Activated T-cell treated with anti-CD3 and anti-CD28 coated beads, Interleukin-2, amount 50 U/mL, for 72 hours (primary cell): ENCODE results near the gene CAMKV. TPM values are rescaled to one million over a fixed set of nuclear protein-coding genes. Genes with fewer than 3 reads are reported as not detected.

ENCODE experiments used
- ATAC-seq, 2 donors: fragments of 150-1000 bp; cut with Tn5 transposase; replicated peaks in 1 of 2; 2 replicates each; pipeline ENCODE4 v1.10.0; 2021; ENCODE audit warnings: moderate library complexity in 2 of 2, mild to moderate bottlenecking in 1 of 2
- DNase-seq, 2 donors: peaks; one replicate each; pipeline ENCODE4 v3.0.0; 2021 to 2022; ENCODE audit warnings: mixed read lengths in 1 of 2
- H3K27ac Mint-ChIP-seq: one replicate; pipeline ENCODE4 v1.8.0; 2022; ENCODE audit warnings: mild to moderate bottlenecking, moderate library complexity, mixed read lengths
- H3K27me3 Mint-ChIP-seq: one replicate; pipeline ENCODE4 v1.8.0; 2022; ENCODE audit warnings: low read depth, mixed read lengths
- H3K36me3 Mint-ChIP-seq, 2 donors: one replicate each; pipeline ENCODE4 v1.8.0; 2022; ENCODE audit warnings: mixed read lengths in 2 of 2, mild to moderate bottlenecking in 1 of 2; ENCODE audit not compliant: insufficient read depth in 2 of 2
- H3K4me1 Mint-ChIP-seq: one replicate; pipeline ENCODE4 v1.8.0; 2022; ENCODE audit warnings: low read depth, mixed read lengths
- H3K4me3 Mint-ChIP-seq, 2 donors: one replicate each; pipeline ENCODE4 v1.8.0; 2022; ENCODE audit warnings: mild to moderate bottlenecking in 2 of 2, mixed read lengths in 2 of 2, moderate library complexity in 2 of 2
- H3K9me3 Mint-ChIP-seq, 2 donors: one replicate each; pipeline ENCODE4 v1.8.0; 2022; ENCODE audit warnings: mixed read lengths in 2 of 2
- total RNA-seq, 2 donors: library from RNA; stranded (reverse); gene quantifications; one replicate each; pipeline ENCODE4 v1.2.3, GENCODE V29; 2022

Gene CAMKV
- total RNA-seq, 2 donors from 2014 or later: 0.50 TPM; not detected in 1

DNA sequence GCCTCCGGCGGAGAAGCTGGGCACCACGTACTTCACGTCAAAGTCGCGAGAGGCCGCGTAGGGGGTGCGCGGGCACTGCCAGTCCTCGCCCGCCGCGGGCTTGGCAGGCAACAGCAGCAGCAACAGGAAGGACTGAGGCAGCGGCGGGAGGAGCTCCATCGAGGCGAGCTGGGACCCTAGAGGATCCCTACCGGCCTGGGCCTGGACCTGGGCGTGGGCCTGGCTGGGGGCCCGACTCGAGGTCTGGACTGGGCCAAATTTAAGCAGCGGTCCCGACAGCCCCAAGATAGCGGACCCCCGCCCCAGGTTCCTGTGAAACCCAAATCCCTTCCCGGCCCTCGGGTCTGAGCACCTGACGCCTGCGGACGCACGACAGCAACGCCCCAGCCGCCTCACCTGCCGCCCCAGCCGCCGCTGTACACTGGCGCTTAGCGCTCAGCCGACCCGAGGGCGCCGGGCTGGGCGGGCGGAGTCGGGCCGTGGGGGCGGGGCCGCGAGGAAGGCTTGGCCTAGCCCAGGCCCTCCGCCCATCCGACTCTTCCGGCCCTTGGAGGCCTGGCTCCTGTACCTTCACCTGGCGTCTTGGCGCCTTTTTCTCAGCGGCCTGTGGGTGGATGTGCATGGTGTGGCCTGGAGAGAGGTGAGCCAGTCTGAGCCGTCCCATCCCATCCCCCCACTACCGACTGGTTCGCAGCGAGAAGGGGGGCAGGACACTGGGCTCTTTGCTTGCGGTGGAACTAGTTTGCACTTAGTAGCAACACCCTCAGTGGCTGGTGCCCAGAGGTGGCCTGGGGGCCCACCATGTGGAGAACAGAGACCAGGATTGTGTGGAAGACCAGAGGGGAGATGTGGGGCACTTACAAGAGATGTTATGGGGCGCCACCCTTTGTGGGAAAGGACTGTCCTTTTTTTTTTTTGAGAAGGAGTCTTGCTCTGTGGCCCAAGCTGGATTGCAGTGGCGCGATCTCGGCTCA, 34.0 kb upstream of the CAMKV start, which contains the start of gene MST1R:
Gene MST1R (minus strand): TSS at position 423 of the 974 bp plus-strand sequence. CDS start 264 bp downstream, at position 159.
- ATAC-seq (peak; percentile 98 to 99), DNase-seq (peak; percentile 92 to 94)
- Mint-ChIP-seq H3K4me1 (peaks cover 15% of the 10 kb centered on the region), H3K9me3 (no peaks in the 10 kb centered on the region), H3K4me3 (peak within 1 kb of the TSS; percentile 84 to 91), H3K27me3 (no peaks in the 10 kb centered on the region), H3K36me3 (no peaks in the 10 kb centered on the region), H3K27ac (peak within 1 kb of the TSS; percentile 47)

GRCh38 chr3:49902511-49903345, 33.0 kb upstream of the CAMKV start:
- no peaks in the 10 kb centered on the region for H3K36me3 Mint-ChIP-seq
- H3K4me3 Mint-ChIP-seq: peak overlapping the region; percentile 21 to 56

DNA sequence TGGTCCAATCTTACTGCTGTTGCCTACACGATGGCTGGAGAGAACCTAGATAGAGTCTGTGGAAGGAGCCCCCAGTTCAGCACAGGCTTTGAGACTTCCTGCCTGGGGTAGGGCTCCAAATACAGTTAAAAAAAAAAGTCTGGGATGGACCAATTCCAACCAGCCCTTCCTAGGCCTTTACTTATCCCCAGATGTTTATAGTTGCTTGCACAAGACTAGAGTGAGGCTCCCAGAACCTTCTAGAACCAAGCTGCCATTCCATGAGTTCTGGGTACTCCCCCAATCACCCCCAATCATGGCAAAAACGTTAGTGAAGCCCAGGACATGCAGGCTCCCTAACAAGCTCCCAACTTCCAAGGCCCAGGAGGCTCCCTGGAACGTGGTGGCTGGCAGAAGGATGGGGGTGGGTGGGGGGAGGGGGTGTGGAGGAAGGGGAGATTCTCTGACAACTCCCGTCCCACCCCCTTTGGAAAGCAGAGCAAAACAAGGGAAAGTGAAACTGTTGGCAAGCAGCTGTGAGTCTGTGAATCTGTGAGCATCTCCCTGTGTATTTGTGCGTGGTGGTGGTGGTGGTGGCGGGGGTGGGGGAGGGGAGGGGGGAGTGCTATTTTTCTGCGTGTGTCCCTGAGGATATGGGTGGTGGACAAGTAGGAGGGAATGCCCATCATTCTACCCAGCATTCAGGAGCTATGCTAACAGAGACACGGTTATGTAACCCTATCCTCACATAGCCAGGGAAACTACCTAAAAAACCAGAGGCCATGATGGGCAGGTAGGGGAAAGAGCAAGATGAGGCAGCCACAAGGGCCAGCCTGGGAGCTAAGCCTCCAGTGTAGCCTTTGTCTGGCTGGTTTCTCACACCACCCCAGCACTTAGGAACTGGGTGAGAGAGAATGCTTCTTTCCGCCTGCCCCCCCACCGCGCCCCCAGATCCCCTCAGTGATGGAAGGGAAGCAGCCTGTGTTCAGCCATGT, 31.9 kb upstream of the CAMKV start:
- no peaks in the 10 kb centered on the region for H3K36me3 Mint-ChIP-seq
- H3K27ac Mint-ChIP-seq: no peak overlapping the region
- H3K27me3 Mint-ChIP-seq: no peaks in the 10 kb centered on the region
- ATAC-seq (no peak), DNase-seq (no peak)
- peaks cover 15% of the 10 kb centered on the region for H3K4me1 Mint-ChIP-seq
- no peaks in the 10 kb centered on the region for H3K9me3 Mint-ChIP-seq
- H3K4me3 Mint-ChIP-seq: no peak overlapping the region

More at GRCh38 chr3:49902511-49903345, 33.0 kb upstream of the CAMKV start:
- no peak for DNase-seq
- Mint-ChIP-seq H3K9me3 (no peaks in the 10 kb centered on the region), H3K27ac (no peak overlapping the region), H3K4me1 (peaks cover 15% of the 10 kb centered on the region), H3K27me3 (no peaks in the 10 kb centered on the region)
- ATAC-seq: no peak

GRCh38 chr3:49900491-49901153, 30.9 kb upstream of the CAMKV start:
- Mint-ChIP-seq H3K4me3 (no peak overlapping the region), H3K4me1 (peaks cover 4% of the 10 kb centered on the region), H3K36me3 (no peaks in the 10 kb centered on the region), H3K27me3 (no peaks in the 10 kb centered on the region), H3K27ac (no peak overlapping the region), H3K9me3 (no peaks in the 10 kb centered on the region)
- ATAC-seq (no peak), DNase-seq (no peak)

- H3K36me3 Mint-ChIP-seq: no peaks in the 10 kb centered on the region
- H3K4me1 Mint-ChIP-seq: no peaks in the 10 kb centered on the region
- H3K9me3 Mint-ChIP-seq: no peaks in the 10 kb centered on the region
- H3K4me3 Mint-ChIP-seq: no peak overlapping the region
- H3K27ac Mint-ChIP-seq: no peak overlapping the region
- no peaks in the 10 kb centered on the region for H3K27me3 Mint-ChIP-seq
- ATAC-seq: no peak
- DNase-seq: no peak
Observed at GRCh38 chr3:49899815-49900214, 30.1 kb upstream of the CAMKV start.

DNA sequence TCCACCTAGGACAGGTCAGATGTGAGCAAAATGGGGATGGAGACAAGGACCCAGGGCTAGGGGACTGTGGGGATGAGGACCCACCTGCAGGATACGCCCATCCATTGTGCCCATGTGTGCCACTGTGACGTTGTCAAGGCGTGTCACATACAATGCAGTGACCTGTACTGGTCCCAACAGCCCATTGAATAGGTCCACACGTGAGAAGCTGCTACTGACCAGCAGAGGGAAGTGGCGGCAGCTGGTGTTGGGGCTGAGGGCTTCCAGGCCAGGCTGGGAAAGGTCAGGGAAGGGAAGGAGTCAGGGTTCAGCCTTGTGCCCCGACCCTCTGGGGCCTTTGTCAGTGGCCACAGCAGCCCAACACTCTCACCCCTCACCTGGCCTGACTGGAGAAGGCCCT, 29.3 kb upstream of the CAMKV start:
- H3K4me3 Mint-ChIP-seq: no peak overlapping the region
- no peaks in the 10 kb centered on the region for H3K36me3 Mint-ChIP-seq
- DNase-seq (no peak), ATAC-seq (no peak)
- H3K27ac Mint-ChIP-seq: no peak overlapping the region
- H3K4me1 Mint-ChIP-seq: no peaks in the 10 kb centered on the region
- no peaks in the 10 kb centered on the region for H3K27me3 Mint-ChIP-seq
- H3K9me3 Mint-ChIP-seq: no peaks in the 10 kb centered on the region

DNA sequence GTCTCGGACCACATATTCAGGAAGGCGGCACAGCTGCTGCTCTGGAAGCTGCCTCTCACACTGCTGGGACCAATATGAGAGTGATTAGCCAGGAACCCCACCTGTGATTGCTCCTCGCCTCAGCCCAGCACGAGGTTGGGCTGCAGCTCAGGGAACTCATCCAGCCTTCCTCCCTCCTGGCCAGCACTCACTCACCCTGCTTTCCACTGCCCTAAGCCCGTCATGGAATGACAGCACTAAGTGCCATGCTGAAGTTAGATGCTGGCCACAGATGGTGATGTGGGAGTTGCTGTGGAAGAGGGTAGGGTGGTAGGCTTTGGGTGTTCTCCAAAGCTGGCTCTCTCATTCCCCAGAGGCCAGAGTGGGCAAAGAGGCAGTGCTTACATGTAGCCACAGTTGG, 26.6 kb upstream of the CAMKV start:
- no peaks in the 10 kb centered on the region for H3K4me1 Mint-ChIP-seq
- no peaks in the 10 kb centered on the region for H3K36me3 Mint-ChIP-seq
- DNase-seq (no peak), ATAC-seq (no peak)
- no peaks in the 10 kb centered on the region for H3K27me3 Mint-ChIP-seq
- no peak overlapping the region for H3K27ac Mint-ChIP-seq
- H3K4me3 Mint-ChIP-seq: no peak overlapping the region
- no peaks in the 10 kb centered on the region for H3K9me3 Mint-ChIP-seq

DNA sequence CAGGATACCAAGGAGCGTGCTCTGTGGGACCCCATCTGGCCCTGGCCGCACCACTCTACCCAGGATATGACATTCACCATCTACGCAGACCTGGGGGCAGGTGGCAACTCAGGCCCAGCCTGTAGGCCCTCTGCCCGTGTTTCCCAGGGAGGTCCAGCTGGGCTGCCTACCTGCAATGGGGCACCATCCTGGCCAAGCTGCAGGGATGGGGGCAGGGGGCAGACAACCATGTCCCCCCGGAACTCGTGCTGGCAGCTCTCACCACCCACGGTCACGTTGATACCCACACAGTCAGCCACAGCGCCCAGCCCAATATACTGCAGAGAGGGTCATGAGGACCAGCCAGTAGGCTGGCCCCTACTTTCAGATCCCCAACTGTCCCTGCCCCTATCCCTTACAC, 26.1 kb upstream of the CAMKV start:
- Mint-ChIP-seq H3K27me3 (no peaks in the 10 kb centered on the region), H3K27ac (no peak overlapping the region), H3K4me1 (no peaks in the 10 kb centered on the region), H3K36me3 (no peaks in the 10 kb centered on the region), H3K9me3 (no peaks in the 10 kb centered on the region), H3K4me3 (no peak overlapping the region)
- no peak for ATAC-seq
- no peak for DNase-seq

DNA sequence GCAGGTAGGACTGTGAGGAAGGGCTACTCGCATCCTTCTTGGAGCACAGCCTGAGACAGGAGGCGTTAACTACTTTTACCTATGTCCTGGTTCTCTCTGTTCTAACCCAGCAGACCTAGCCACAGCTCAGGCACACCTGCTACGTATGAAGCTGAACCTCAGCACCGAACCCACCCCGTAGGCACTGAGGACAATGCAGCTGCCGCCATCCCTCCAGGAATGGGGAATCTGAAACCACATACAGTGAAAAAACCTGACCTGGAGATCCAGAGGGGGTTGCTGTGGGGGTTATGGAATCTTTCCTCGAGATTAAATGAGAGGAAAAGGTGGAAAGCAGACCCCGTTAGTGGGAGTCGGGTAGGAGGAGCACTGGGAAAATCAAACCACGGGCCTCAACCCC, 19.6 kb upstream of the CAMKV start:
- Mint-ChIP-seq H3K36me3 (no peaks in the 10 kb centered on the region), H3K9me3 (no peaks in the 10 kb centered on the region), H3K27me3 (no peaks in the 10 kb centered on the region), H3K4me1 (no peaks in the 10 kb centered on the region), H3K4me3 (no peak overlapping the region), H3K27ac (no peak overlapping the region)
- ATAC-seq (no peak), DNase-seq (no peak)

GRCh38 chr3:49886922-49887265, 17.2 kb upstream of the CAMKV start:
- Mint-ChIP-seq H3K27ac (no peak overlapping the region), H3K4me3 (no peak overlapping the region), H3K27me3 (no peaks in the 10 kb centered on the region), H3K4me1 (no peaks in the 10 kb centered on the region), H3K36me3 (no peaks in the 10 kb centered on the region), H3K9me3 (no peaks in the 10 kb centered on the region)
- DNase-seq (no peak), ATAC-seq (no peak)

- DNase-seq (no peak), ATAC-seq (no peak)
- no peaks in the 10 kb centered on the region for H3K27me3 Mint-ChIP-seq
- H3K27ac Mint-ChIP-seq: no peak overlapping the region
- H3K4me3 Mint-ChIP-seq: no peak overlapping the region
- no peaks in the 10 kb centered on the region for H3K4me1 Mint-ChIP-seq
- H3K9me3 Mint-ChIP-seq: no peaks in the 10 kb centered on the region
- H3K36me3 Mint-ChIP-seq: no peaks in the 10 kb centered on the region
Observed at GRCh38 chr3:49883998-49884397, 14.3 kb upstream of the CAMKV start.

DNA sequence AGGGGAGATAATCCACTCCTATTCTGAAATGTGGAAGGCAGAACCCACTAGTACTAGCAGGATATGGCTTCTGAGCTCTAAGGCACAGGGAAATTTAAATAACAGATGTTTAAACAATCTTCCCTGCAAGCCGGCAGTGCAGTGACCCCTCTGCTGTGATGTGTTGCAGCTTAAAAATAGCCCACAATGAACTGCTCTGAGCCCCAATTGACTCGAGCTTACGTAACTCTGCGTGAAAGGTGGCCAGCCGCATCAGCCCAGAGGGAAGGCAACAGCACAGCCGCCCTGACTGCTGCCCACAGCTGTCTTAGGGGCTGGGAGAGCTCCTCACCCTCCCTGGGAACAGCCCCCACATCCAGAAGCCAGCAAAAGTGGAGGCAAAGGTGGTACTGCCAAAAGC, 12.5 kb upstream of the CAMKV start:
- no peaks in the 10 kb centered on the region for H3K9me3 Mint-ChIP-seq
- H3K27me3 Mint-ChIP-seq: no peaks in the 10 kb centered on the region
- H3K4me3 Mint-ChIP-seq: no peak overlapping the region
- H3K36me3 Mint-ChIP-seq: no peaks in the 10 kb centered on the region
- ATAC-seq (no peak), DNase-seq (no peak)
- H3K27ac Mint-ChIP-seq: no peak overlapping the region
- no peaks in the 10 kb centered on the region for H3K4me1 Mint-ChIP-seq
